Mesenchymal stem cell (in vitro differentiated cells and primary cell): ENCODE data around the gene TRPT1.

Experiments
- DNase-seq: peaks from one replicate; pipeline ENCODE4 v3.0.0-alpha.2; 2013
- H2AFZ ChIP-seq: one replicate; pipeline ENCODE4 v1.6.1; 2013; ENCODE audit warnings: low read depth, mild to moderate bottlenecking, control low read depth, inconsistent platforms, low read length, moderate library complexity
- H2AK5ac ChIP-seq: 2 replicates; pipeline ENCODE4 v1.6.1; 2013; ENCODE audit warnings: low read length, moderate library complexity, mild to moderate bottlenecking, inconsistent platforms; ENCODE audit not compliant: severe bottlenecking
- H2BK120ac ChIP-seq: one replicate; pipeline ENCODE4 v1.6.1; 2013; ENCODE audit warnings: low read depth, mild to moderate bottlenecking, inconsistent platforms, low read length, moderate library complexity
- H2BK12ac ChIP-seq, 2 experiments: one replicate each; pipeline ENCODE4 v1.6.1; 2013; ENCODE audit warnings: inconsistent platforms in 2 of 2, low read length in 2 of 2, mild to moderate bottlenecking in 2 of 2, moderate library complexity in 2 of 2, control low read depth in 1 of 2
- H2BK15ac ChIP-seq: one replicate; pipeline ENCODE4 v1.6.1; 2013; ENCODE audit warnings: mild to moderate bottlenecking, low read depth, inconsistent platforms; ENCODE audit not compliant: poor library complexity, severe bottlenecking
- H2BK5ac ChIP-seq: 2 replicates; pipeline ENCODE4 v1.6.1; 2013; ENCODE audit warnings: low read depth, mild to moderate bottlenecking, low read length, control low read depth, inconsistent platforms; ENCODE audit not compliant: poor library complexity, severe bottlenecking
- H3K14ac ChIP-seq, 2 experiments: one replicate each; pipeline ENCODE4 v1.6.1; 2013; ENCODE audit warnings: inconsistent platforms in 2 of 2, low read length in 2 of 2, control low read depth in 1 of 2, mild to moderate bottlenecking in 1 of 2, moderate library complexity in 1 of 2
- H3K18ac ChIP-seq, 2 experiments: one replicate each; pipeline ENCODE4 v1.6.1; 2013; ENCODE audit warnings: inconsistent platforms in 2 of 2, low read length in 2 of 2, control low read depth in 1 of 2, low read depth in 1 of 2, mild to moderate bottlenecking in 1 of 2
- H3K23ac ChIP-seq, 2 experiments: one replicate each; pipeline ENCODE4 v1.6.1; 2013; ENCODE audit warnings: inconsistent platforms in 2 of 2, low read length in 2 of 2, mild to moderate bottlenecking in 2 of 2, moderate library complexity in 2 of 2, control low read depth in 1 of 2
- H3K27ac ChIP-seq: 2 replicates; pipeline ENCODE4 v1.5.1; 2013; ENCODE audit warnings: mild to moderate bottlenecking, moderate library complexity, low read length, control low read depth, inconsistent platforms; ENCODE audit not compliant: poor library complexity, severe bottlenecking
- H3K27me3 ChIP-seq, 2 experiments: 2 replicates each; pipeline versions ENCODE4 v1.6.1 to v1.7.0; 2013; ENCODE audit warnings: low read length in 2 of 2, mild to moderate bottlenecking in 2 of 2, moderate library complexity in 2 of 2, control low read depth in 1 of 2, inconsistent platforms in 1 of 2; ENCODE audit not compliant: control insufficient read depth in 1 of 2, insufficient read depth in 1 of 2
- H3K36me3 ChIP-seq, 2 experiments: 2 replicates each; pipeline versions ENCODE4 v1.6.1 to v1.7.0; 2013; ENCODE audit warnings: low read length in 2 of 2, control low read depth in 1 of 2, inconsistent platforms in 1 of 2, low read depth in 1 of 2, mild to moderate bottlenecking in 1 of 2; ENCODE audit not compliant: insufficient read depth in 2 of 2, control insufficient read depth in 1 of 2
- H3K4ac ChIP-seq, 2 experiments: one replicate each; pipeline ENCODE4 v1.6.1; 2013; ENCODE audit warnings: inconsistent platforms in 2 of 2, low read length in 2 of 2, mild to moderate bottlenecking in 2 of 2, moderate library complexity in 2 of 2, control low read depth in 1 of 2, low read depth in 1 of 2
- H3K4me1 ChIP-seq: 2 replicates; pipeline ENCODE4 v1.6.1; 2013; ENCODE audit warnings: low read depth, low read length, control low read depth; ENCODE audit not compliant: control insufficient read depth, insufficient read depth
- H3K4me2 ChIP-seq: 2 replicates; pipeline ENCODE4 v1.6.1; 2013; ENCODE audit warnings: low read length, mild to moderate bottlenecking, inconsistent platforms; ENCODE audit not compliant: poor library complexity, severe bottlenecking
- H3K4me3 ChIP-seq, 2 experiments: 2 replicates each; pipeline versions ENCODE4 v1.5.1 to v1.7.0; 2013; ENCODE audit warnings: low read length in 2 of 2, mild to moderate bottlenecking in 2 of 2, control low read depth in 1 of 2, low read depth in 1 of 2; ENCODE audit not compliant: insufficient read depth in 1 of 2
- H3K79me1 ChIP-seq: replicated peaks from 2 replicates; pipeline ENCODE4 v1.6.1; 2013; ENCODE audit warnings: mild to moderate bottlenecking, control low read depth, low read length, inconsistent platforms; ENCODE audit not compliant: poor library complexity, severe bottlenecking
- H3K9ac ChIP-seq: 2 replicates; pipeline ENCODE4 v1.7.0; 2013; ENCODE audit warnings: mild to moderate bottlenecking, low read length, moderate library complexity
- H3K9me3 ChIP-seq: 2 replicates; pipeline ENCODE4 v1.7.0; 2013; ENCODE audit warnings: mild to moderate bottlenecking, low read length; ENCODE audit not compliant: control insufficient read depth
- H4K8ac ChIP-seq: one replicate; pipeline ENCODE4 v1.6.1; 2013; ENCODE audit warnings: inconsistent platforms, mild to moderate bottlenecking, low read length, moderate library complexity
- H4K91ac ChIP-seq: one replicate; pipeline ENCODE4 v1.6.1; 2013; ENCODE audit warnings: mild to moderate bottlenecking, low read length, inconsistent platforms
- WGBS: methylation state at CpG from one replicate; pipeline ENCODE4 v1.1.7; 2013; ENCODE audit warnings: mixed read lengths; 5-methylcytosine and 5-hydroxymethylcytosine counted together

The TRPT1 gene

GRCh38 chr11:64263021-64263946, 37.3 kb upstream of the TRPT1 start:
- H4K91ac ChIP-seq, result peak overlapping the region; percentile 85
- peak overlapping the region; percentile 70 to 71 for H3K4ac ChIP-seq
- H3K36me3 ChIP-seq, result peaks cover 75 to 96% of the 10 kb centered on the region in 2 experiments
- H3K4me2 ChIP-seq, result no peak overlapping the region
- H3K14ac ChIP-seq, result peak overlapping the region in 1 of 2 experiments; percentile 88
- peak overlapping the region; percentile 75 for H2BK12ac ChIP-seq
- peak; percentile 84 for DNase-seq
- peak overlapping the region; percentile 67 to 87 for H3K18ac ChIP-seq
- peak overlapping the region; percentile 66 for H3K27ac ChIP-seq
- peaks cover 19% of the 10 kb centered on the region for H3K79me1 ChIP-seq
- no peak overlapping the region for H2AFZ ChIP-seq
- no peak overlapping the region for H2BK5ac ChIP-seq
- H4K8ac ChIP-seq, result peak overlapping the region; percentile 80
- no peak overlapping the region for H3K4me3 ChIP-seq
- H3K23ac ChIP-seq, result peak overlapping the region in 1 of 2 experiments; percentile 60
- H3K9me3 ChIP-seq, result no peaks in the 10 kb centered on the region
- peak overlapping the region; percentile 34 for H2BK15ac ChIP-seq
- no peaks in the 10 kb centered on the region for H3K27me3 ChIP-seq
- H3K9ac ChIP-seq, result peak overlapping the region; percentile 1
- 58% methylated on average over 28 of the region's 29 CpGs for WGBS
- peak overlapping the region; percentile 68 for H2AK5ac ChIP-seq
- peak overlapping the region; percentile 37 for H2BK120ac ChIP-seq
- peaks cover 30% of the 10 kb centered on the region for H3K4me1 ChIP-seq

- Histone ChIP-seq H2AFZ (no peak overlapping the region), H4K8ac (no peak overlapping the region), H3K14ac (peak overlapping the region in 1 of 2 experiments; percentile 55), H3K4me1 (peaks cover 29% of the 10 kb centered on the region), H3K18ac (peak overlapping the region in 1 of 2 experiments; percentile 16), H3K4ac (peak overlapping the region in 1 of 2 experiments; percentile 77), H4K91ac (peak overlapping the region; percentile 47), H3K27me3 (no peaks in the 10 kb centered on the region), H3K36me3 (peaks cover 81 to 95% of the 10 kb centered on the region in 2 experiments), H2BK12ac (peak overlapping the region; percentile 29 to 61), H2BK5ac (no peak overlapping the region), H3K4me3 (no peak overlapping the region), H3K23ac (no peak overlapping the region), H3K79me1 (peaks cover 18% of the 10 kb centered on the region), H3K9me3 (no peaks in the 10 kb centered on the region), H3K4me2 (no peak overlapping the region), H2BK15ac (no peak overlapping the region), H3K9ac (no peak overlapping the region), H2AK5ac (peak overlapping the region; percentile 27), H3K27ac (peak overlapping the region; percentile 66), H2BK120ac (no peak overlapping the region)
- no peak for DNase-seq
- WGBS, result 96% methylated on average over 40 of the region's 42 CpGs
Observed at GRCh38 chr11:64262271-64263002, 36.5 kb upstream of the TRPT1 start.

- 96% methylated on average over 18 of the region's 18 CpGs for WGBS
- H3K79me1 ChIP-seq, result peaks cover 19% of the 10 kb centered on the region
- no peak overlapping the region for H3K18ac ChIP-seq
Observed at GRCh38 chr11:64261556-64262080, 35.6 kb upstream of the TRPT1 start.

More at GRCh38 chr11:64261556-64262080, 35.6 kb upstream of the TRPT1 start:
- H3K23ac ChIP-seq, result no peak overlapping the region
- no peak overlapping the region for H2BK120ac ChIP-seq
- no peak overlapping the region for H2BK5ac ChIP-seq
- no peak overlapping the region for H2AK5ac ChIP-seq
- H4K91ac ChIP-seq, result no peak overlapping the region
- H2BK12ac ChIP-seq, result no peak overlapping the region
- no peak for DNase-seq
- H3K4ac ChIP-seq, result no peak overlapping the region
- no peak overlapping the region for H3K27ac ChIP-seq
- no peaks in the 10 kb centered on the region for H3K27me3 ChIP-seq
- no peak overlapping the region for H3K14ac ChIP-seq
- H3K4me3 ChIP-seq, result no peak overlapping the region
- no peak overlapping the region for H3K9ac ChIP-seq
- no peak overlapping the region for H3K4me2 ChIP-seq
- no peak overlapping the region for H2AFZ ChIP-seq
- H3K4me1 ChIP-seq, result peaks cover 30% of the 10 kb centered on the region
- no peak overlapping the region for H4K8ac ChIP-seq
- no peak overlapping the region for H2BK15ac ChIP-seq
- H3K36me3 ChIP-seq, result peaks cover 84 to 92% of the 10 kb centered on the region in 2 experiments
- H3K9me3 ChIP-seq, result no peaks in the 10 kb centered on the region
